Neural progenitor cell (in vitro differentiated cells): ENCODE measurements around the gene VAT1L. TPM values are rescaled to one million over a fixed set of nuclear protein-coding genes. Genes with fewer than 3 reads are reported as not detected.

ENCODE experiments used
- DNase-seq: peaks from one replicate; pipeline ENCODE4 v3.0.0-alpha.2; 2016; ENCODE audit warnings: low spot score
- H2AFZ ChIP-seq: fragments of 200-600 bp; sonication (generic); replicated peaks from 2 replicates; pipeline ENCODE4 v1.6.1; 2016; ENCODE audit warnings: antibody characterized with exemption
- H3F3A ChIP-seq: fragments of 200-600 bp; sonication (generic); 2 replicates; pipeline ENCODE4 v1.6.1; 2016; ENCODE audit warnings: antibody characterized with exemption, low read depth
- H3K27ac ChIP-seq: fragments of 200-600 bp; sonication (generic); 2 replicates; pipeline ENCODE4 v1.5.1; 2016; ENCODE audit warnings: mild to moderate bottlenecking
- H3K27me3 ChIP-seq: fragments of 200-600 bp; sonication (generic); 2 replicates; pipeline ENCODE4 v1.6.1; 2016; ENCODE audit warnings: mild to moderate bottlenecking, moderate library complexity
- H3K36me3 ChIP-seq: fragments of 200-600 bp; sonication (generic); 2 replicates; pipeline ENCODE4 v1.5.1; 2016
- H3K4me1 ChIP-seq: fragments of 200-600 bp; sonication (generic); 2 replicates; pipeline ENCODE4 v1.6.1; 2016; ENCODE audit warnings: mixed run types
- H3K4me2 ChIP-seq: fragments of 200-600 bp; sonication (generic); 2 replicates; pipeline ENCODE4 v1.6.1; 2016
- H3K4me3 ChIP-seq: fragments of 200-600 bp; sonication (generic); 2 replicates; pipeline ENCODE4 v1.5.1; 2016
- H3K79me2 ChIP-seq: fragments of 200-600 bp; sonication (generic); 2 replicates; pipeline ENCODE4 v1.6.1; 2016; ENCODE audit warnings: low read depth
- H3K9ac ChIP-seq: fragments of 200-600 bp; sonication (generic); 2 replicates; pipeline ENCODE4 v1.6.1; 2016
- H3K9me3 ChIP-seq: fragments of 200-600 bp; sonication (generic); 2 replicates; pipeline ENCODE4 v1.5.1; 2016; ENCODE audit warnings: low read depth
- H4K20me1 ChIP-seq: fragments of 200-600 bp; sonication (generic); 2 replicates; pipeline ENCODE4 v1.6.1; 2016; ENCODE audit warnings: low read depth
- H3K27ac Mint-ChIP-seq: 3 replicates; pipeline ENCODE4 v1.8.0; 2021; ENCODE audit warnings: mixed read lengths
- H3K27me3 Mint-ChIP-seq: 2 replicates; pipeline ENCODE4 v1.8.0; 2022; ENCODE audit warnings: low read depth, mild to moderate bottlenecking, inconsistent platforms, moderate library complexity, mixed read lengths; ENCODE audit not compliant: insufficient read depth
- H3K36me3 Mint-ChIP-seq: 3 replicates; pipeline ENCODE4 v1.8.0; 2021; ENCODE audit warnings: mixed read lengths
- H3K4me1 Mint-ChIP-seq: 3 replicates; pipeline ENCODE4 v1.8.0; 2021; ENCODE audit warnings: mixed read lengths
- H3K4me3 Mint-ChIP-seq: 3 replicates; pipeline ENCODE4 v1.8.0; 2021; ENCODE audit warnings: mild to moderate bottlenecking, moderate library complexity, mixed read lengths
- H3K9me3 Mint-ChIP-seq: 3 replicates; pipeline ENCODE4 v1.8.0; 2020; ENCODE audit warnings: mixed read lengths
- EZH2 ChIP-seq: fragments of 200-600 bp; sonication (generic); IDR thresholded peaks from 2 replicates; pipeline ENCODE4 v1.6.1; 2017; ENCODE audit warnings: antibody characterized with exemption, mild to moderate bottlenecking, moderate library complexity
- EZH2phosphoT487 ChIP-seq: fragments of 200-600 bp; sonication (generic); IDR thresholded peaks from 2 replicates; pipeline ENCODE4 v1.6.1; 2017; ENCODE audit warnings: antibody characterized with exemption
- total RNA-seq: library from RNA; depleted of rRNA; stranded (reverse); fragments of >200 nt; gene quantifications from 2 replicates; pipeline ENCODE4 v1.2.3, GENCODE V29; 2015; ENCODE audit warnings: low replicate concordance
- TF ChIP-seq, protein P1 (sequence below): fragments of 200-600 bp; sonication (generic); IDR thresholded peaks from 2 replicates; pipeline ENCODE4 v1.5.1; 2017; ENCODE audit warnings: antibody characterized with exemption, mild to moderate bottlenecking

VAT1L gene
- total RNA-seq, 1 donor from 2014 or later = 43.2 TPM

DNA sequence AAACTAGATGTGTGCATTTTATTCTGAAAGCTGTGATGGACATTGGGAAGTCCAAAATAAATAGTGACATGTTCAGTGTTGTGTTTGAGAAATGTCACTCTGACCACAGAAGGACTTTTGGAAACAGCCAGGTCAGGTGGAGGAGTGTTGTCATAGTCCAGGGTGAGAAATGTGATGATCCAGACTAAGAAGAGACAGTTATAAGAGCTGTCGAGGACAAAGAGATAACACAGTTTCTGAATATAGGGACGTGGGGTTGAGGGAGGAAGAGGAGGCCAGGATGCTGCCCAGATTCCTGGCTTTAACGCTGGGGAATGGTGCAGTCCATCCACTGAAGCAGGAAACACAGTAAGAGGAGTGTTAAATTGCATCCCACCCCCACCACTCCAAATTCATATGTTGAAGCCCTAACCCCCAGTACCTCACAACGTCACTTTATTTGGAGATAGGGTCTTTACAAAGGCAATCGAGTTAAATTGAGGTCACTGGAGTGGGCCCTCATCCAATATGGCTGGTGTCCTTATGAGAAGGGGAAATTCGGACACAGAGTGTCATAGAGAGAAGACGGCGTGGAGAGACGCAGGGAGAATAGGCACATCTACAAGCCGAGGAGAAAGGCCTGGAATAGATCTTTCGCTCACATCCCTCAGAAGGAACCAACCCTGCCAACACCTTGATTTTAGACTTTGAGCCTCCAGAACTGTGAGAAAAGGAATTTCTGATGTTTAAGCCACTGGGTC, 71.3 kb downstream of the VAT1L start:
- H3K4me1 ChIP-seq = peaks cover 13% of the 10 kb centered on the region
- no peaks in the 10 kb centered on the region for H3K79me2 ChIP-seq
- no peaks in the 10 kb centered on the region for H3K9me3 Mint-ChIP-seq
- H3K4me1 Mint-ChIP-seq = peaks cover 15% of the 10 kb centered on the region
- H3K4me3 Mint-ChIP-seq = no peak overlapping the region
- H3K9ac ChIP-seq = no peak overlapping the region
- H3K36me3 ChIP-seq = no peaks in the 10 kb centered on the region
- no peak overlapping the region for H3K4me3 ChIP-seq
- H3K9me3 ChIP-seq = no peaks in the 10 kb centered on the region
- no peak overlapping the region for H2AFZ ChIP-seq
- no peak for DNase-seq
- no peaks in the 10 kb centered on the region for H4K20me1 ChIP-seq
- no peaks in the 10 kb centered on the region for H3K27me3 ChIP-seq
- H3K4me2 ChIP-seq = no peak overlapping the region
- H3K27ac ChIP-seq = no peak overlapping the region
- peaks cover 14% of the 10 kb centered on the region for H3F3A ChIP-seq
- no peak overlapping the region for H3K27ac Mint-ChIP-seq
- H3K36me3 Mint-ChIP-seq = peaks cover 24% of the 10 kb centered on the region
- peaks cover 8% of the 10 kb centered on the region for H3K27me3 Mint-ChIP-seq
- TF ChIP-seq, protein P1, sequence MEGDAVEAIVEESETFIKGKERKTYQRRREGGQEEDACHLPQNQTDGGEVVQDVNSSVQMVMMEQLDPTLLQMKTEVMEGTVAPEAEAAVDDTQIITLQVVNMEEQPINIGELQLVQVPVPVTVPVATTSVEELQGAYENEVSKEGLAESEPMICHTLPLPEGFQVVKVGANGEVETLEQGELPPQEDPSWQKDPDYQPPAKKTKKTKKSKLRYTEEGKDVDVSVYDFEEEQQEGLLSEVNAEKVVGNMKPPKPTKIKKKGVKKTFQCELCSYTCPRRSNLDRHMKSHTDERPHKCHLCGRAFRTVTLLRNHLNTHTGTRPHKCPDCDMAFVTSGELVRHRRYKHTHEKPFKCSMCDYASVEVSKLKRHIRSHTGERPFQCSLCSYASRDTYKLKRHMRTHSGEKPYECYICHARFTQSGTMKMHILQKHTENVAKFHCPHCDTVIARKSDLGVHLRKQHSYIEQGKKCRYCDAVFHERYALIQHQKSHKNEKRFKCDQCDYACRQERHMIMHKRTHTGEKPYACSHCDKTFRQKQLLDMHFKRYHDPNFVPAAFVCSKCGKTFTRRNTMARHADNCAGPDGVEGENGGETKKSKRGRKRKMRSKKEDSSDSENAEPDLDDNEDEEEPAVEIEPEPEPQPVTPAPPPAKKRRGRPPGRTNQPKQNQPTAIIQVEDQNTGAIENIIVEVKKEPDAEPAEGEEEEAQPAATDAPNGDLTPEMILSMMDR = no peak
- no peak for TF ChIP-seq EZH2
- TF ChIP-seq EZH2phosphoT487 = no peak

DNA sequence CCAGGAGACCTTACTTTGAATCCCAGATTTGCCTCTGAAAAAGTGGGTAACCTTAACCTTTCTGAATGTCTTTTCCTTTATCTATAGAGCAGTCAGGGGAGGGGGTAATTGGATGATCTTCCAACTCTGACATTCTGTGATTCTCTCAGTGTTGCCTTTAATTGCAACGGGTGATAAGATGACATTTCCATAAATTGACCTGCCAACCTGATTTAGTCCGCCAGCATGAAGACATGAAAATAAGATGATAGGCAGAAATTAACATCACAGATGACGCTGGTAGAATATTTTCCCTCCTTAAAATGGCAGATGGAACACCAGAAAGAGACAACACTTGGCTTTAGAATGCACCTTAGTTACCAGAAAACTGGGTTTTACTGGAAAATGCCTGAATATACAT, 72.6 kb downstream of the VAT1L start:
- Mint-ChIP-seq H3K4me3 (no peak overlapping the region), H3K4me1 (peaks cover 13% of the 10 kb centered on the region), H3K36me3 (peaks cover 21% of the 10 kb centered on the region), H3K9me3 (no peaks in the 10 kb centered on the region), H3K27ac (no peak overlapping the region), H3K27me3 (peaks cover 8% of the 10 kb centered on the region)
- TF ChIP-seq, protein P1 = no peak
- TF ChIP-seq EZH2phosphoT487 = no peak
- TF ChIP-seq EZH2 = no peak
- Histone ChIP-seq H3K36me3 (no peaks in the 10 kb centered on the region), H3F3A (peaks cover 12% of the 10 kb centered on the region), H3K27ac (no peak overlapping the region), H3K4me2 (no peak overlapping the region), H2AFZ (no peak overlapping the region), H3K4me3 (no peak overlapping the region), H3K79me2 (no peaks in the 10 kb centered on the region), H3K9me3 (no peaks in the 10 kb centered on the region), H4K20me1 (no peaks in the 10 kb centered on the region), H3K9ac (no peak overlapping the region), H3K4me1 (peaks cover 12% of the 10 kb centered on the region), H3K27me3 (no peaks in the 10 kb centered on the region)
- DNase-seq = no peak

DNA sequence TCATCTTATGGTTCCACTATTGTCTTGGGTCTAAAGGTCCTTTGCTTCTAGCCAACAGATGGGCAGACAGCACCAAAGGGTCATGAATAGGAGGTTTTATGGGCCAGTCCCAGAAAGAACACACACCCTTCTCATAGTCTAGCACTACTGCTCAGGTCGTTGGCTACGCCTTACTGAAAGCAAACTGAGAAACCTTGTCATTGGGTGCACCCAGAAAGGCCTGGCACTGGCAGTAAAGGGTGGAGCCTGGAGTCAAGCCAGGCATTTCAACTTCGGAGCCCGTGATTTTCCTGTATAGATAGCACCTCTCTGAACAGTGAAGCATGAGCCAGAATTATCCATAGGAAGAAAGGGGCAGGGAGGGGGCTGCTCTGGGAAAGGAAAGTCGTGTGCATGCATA, 74.9 kb downstream of the VAT1L start:
- no peaks in the 10 kb centered on the region for H3K27me3 ChIP-seq
- DNase-seq = no peak
- H3K36me3 ChIP-seq = no peaks in the 10 kb centered on the region
- Mint-ChIP-seq H3K4me3 (no peak overlapping the region), H3K9me3 (no peaks in the 10 kb centered on the region), H3K36me3 (peaks cover 27% of the 10 kb centered on the region), H3K4me1 (no peaks in the 10 kb centered on the region), H3K27me3 (peaks cover 8% of the 10 kb centered on the region), H3K27ac (no peak overlapping the region)
- no peak overlapping the region for H3K4me2 ChIP-seq
- no peak overlapping the region for H3K9ac ChIP-seq
- H3K4me3 ChIP-seq = no peak overlapping the region
- no peaks in the 10 kb centered on the region for H3F3A ChIP-seq
- no peaks in the 10 kb centered on the region for H3K79me2 ChIP-seq
- H4K20me1 ChIP-seq = no peaks in the 10 kb centered on the region
- H2AFZ ChIP-seq = no peak overlapping the region
- H3K27ac ChIP-seq = no peak overlapping the region
- no peaks in the 10 kb centered on the region for H3K9me3 ChIP-seq
- H3K4me1 ChIP-seq = no peaks in the 10 kb centered on the region
- no peak for TF ChIP-seq EZH2phosphoT487
- TF ChIP-seq, protein P1 = no peak
